Testis (tissue), 2 donors: ENCODE measurements around the gene GRHL3.

Experiments
- POLR2A ChIP-seq: fragments of 450-650 bp; IDR thresholded peaks from one replicate; pipeline ENCODE4 v1.6.1; 2017; ENCODE audit warnings: antibody characterized with exemption, mild to moderate bottlenecking, moderate library complexity
- TF ChIP-seq, protein P1 (sequence below), 3 experiments: fragments of 450-650 bp in 2 of 3; fragments of 200-600 bp in 1 of 3; sonication (generic) in 1 of 3; IDR thresholded peaks; one replicate each; pipeline ENCODE4 v1.5.1; 2016 to 2019; ENCODE audit warnings: antibody characterized with exemption in 3 of 3, mild to moderate bottlenecking in 2 of 3, moderate library complexity in 1 of 3

GRCh38 chr1:24284156-24284471, 35.0 kb upstream of the GRHL3 start:
- no peak for TF ChIP-seq POLR2A
- TF ChIP-seq, protein P1, sequence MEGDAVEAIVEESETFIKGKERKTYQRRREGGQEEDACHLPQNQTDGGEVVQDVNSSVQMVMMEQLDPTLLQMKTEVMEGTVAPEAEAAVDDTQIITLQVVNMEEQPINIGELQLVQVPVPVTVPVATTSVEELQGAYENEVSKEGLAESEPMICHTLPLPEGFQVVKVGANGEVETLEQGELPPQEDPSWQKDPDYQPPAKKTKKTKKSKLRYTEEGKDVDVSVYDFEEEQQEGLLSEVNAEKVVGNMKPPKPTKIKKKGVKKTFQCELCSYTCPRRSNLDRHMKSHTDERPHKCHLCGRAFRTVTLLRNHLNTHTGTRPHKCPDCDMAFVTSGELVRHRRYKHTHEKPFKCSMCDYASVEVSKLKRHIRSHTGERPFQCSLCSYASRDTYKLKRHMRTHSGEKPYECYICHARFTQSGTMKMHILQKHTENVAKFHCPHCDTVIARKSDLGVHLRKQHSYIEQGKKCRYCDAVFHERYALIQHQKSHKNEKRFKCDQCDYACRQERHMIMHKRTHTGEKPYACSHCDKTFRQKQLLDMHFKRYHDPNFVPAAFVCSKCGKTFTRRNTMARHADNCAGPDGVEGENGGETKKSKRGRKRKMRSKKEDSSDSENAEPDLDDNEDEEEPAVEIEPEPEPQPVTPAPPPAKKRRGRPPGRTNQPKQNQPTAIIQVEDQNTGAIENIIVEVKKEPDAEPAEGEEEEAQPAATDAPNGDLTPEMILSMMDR (IDR thresholded peaks at IDR 0.05) = no peak
